SK-N-SH treated with all-trans-retinoic acid at 6 μM for 48 hours (cell line): ENCODE measurements around the gene TADA1.

ENCODE experiments used
- OSR1 ChIP-seq: fragments of 250-450 bp; sonication (Bioruptor Pico); IDR thresholded peaks from 2 replicates; pipeline ENCODE4 v1.8.0; 2022; ENCODE audit warnings: moderate library complexity, mild to moderate bottlenecking, inconsistent platforms
- TSHZ2 ChIP-seq: fragments of 250-450 bp; sonication (Bioruptor Pico); IDR thresholded peaks from 2 replicates; pipeline ENCODE4 v1.5.0; 2020; ENCODE audit warnings: mild to moderate bottlenecking, moderate library complexity
- ZNF70 ChIP-seq: fragments of 450-650 bp; formaldehyde crosslinking; IDR thresholded peaks from 2 replicates; pipeline ENCODE4 v1.5.0; 2020; ENCODE audit warnings: mild to moderate bottlenecking, moderate library complexity

DNA sequence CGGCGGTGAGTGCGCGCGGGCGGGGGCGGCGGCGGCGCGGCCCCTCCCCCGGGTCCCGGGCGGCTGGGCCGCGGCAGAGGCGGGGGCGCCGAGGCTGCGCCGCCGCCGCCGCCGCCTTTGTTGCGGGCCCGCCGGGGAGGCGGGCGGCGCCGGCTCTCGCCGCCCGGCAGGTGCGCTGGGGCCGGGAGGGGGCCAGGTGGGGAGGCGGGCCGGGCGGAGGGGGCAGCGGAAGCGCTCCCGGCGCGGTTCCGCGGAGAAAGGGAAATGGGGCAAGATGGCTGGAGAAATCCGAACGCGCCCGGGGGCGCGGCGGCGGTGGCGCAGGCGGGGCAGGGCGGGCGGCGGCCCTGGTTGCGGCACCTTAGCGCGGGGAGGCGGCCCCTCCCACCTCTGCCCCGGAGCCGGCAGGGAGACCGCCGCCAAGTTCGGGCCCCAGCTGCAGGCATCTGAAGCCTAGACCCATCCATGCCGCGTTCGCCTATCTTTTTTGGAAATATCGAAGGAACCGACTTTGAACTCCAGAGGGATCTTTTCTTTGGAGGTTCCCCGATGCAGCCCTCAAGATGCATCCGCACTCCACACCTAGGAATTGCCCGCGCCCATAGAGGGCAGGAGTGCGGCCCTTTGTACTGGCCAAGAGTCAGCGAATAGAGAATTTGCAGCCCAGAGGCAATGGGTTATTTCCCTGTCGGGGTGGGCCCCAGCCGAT is 36.3 kb downstream of the TADA1 start:
- no peak for TF ChIP-seq ZNF70 (CRISPR knock-in tag)
- no peak for TF ChIP-seq TSHZ2
- TF ChIP-seq OSR1 (CRISPR knock-in tag) = no peak
